HCT116 (cell line): ENCODE results near the gene LRRTM3.

Experiments
- ATF3 ChIP-seq: IDR thresholded peaks from 2 replicates; pipeline ENCODE4 v1.6.1; 2012
- CBX3 ChIP-seq: IDR thresholded peaks from 2 replicates; pipeline ENCODE4 v1.6.1; 2012; ENCODE audit warnings: low read depth
- CTCF ChIP-seq, 3 experiments: fragments of 200-600 bp in 1 of 3; sonication (generic) in 1 of 3; IDR thresholded peaks in 2 of 3; conservative IDR thresholded peaks in 1 of 3; 2 replicates each; pipeline ENCODE4 v1.5.1; 2012 to 2017; ENCODE audit warnings: low read depth in 2 of 3, low read length in 2 of 3, antibody characterized with exemption in 1 of 3, borderline replicate concordance in 1 of 3, control low read depth in 1 of 3, mild to moderate bottlenecking in 1 of 3, mixed read lengths in 1 of 3, mixed run types in 1 of 3, moderate library complexity in 1 of 3; ENCODE audit not compliant: insufficient read depth in 1 of 3
- EGR1 ChIP-seq: IDR thresholded peaks from 2 replicates; pipeline ENCODE4 v1.6.1; 2012; ENCODE audit warnings: low read depth
- ELF1 ChIP-seq: IDR thresholded peaks from 2 replicates; pipeline ENCODE4 v1.6.1; 2012; ENCODE audit warnings: low read depth, borderline replicate concordance
- EZH2 ChIP-seq: fragments of 200-600 bp; sonication (generic); IDR thresholded peaks from 2 replicates; pipeline ENCODE4 v1.6.1; 2017; ENCODE audit warnings: antibody characterized with exemption, mixed run types
- EZH2phosphoT487 ChIP-seq: fragments of 200-600 bp; IDR thresholded peaks from 2 replicates; pipeline ENCODE4 v1.6.1; 2018; ENCODE audit warnings: antibody characterized with exemption, borderline replicate concordance
- POLR2A ChIP-seq: IDR thresholded peaks from 2 replicates; pipeline ENCODE4 v1.7.0; 2011; ENCODE audit warnings: borderline replicate concordance; ENCODE audit not compliant: insufficient read depth, insufficient read length; ENCODE audit errors: extremely low read depth
- POLR2AphosphoS5 ChIP-seq: IDR thresholded peaks from 2 replicates; pipeline ENCODE4 v1.6.1; 2011; ENCODE audit warnings: mild to moderate bottlenecking, low read depth, low read length, moderate library complexity
- RAD21 ChIP-seq: IDR thresholded peaks from 2 replicates; pipeline ENCODE4 v1.6.1; 2012; ENCODE audit warnings: low read depth, mild to moderate bottlenecking
- REST ChIP-seq: IDR thresholded peaks from 2 replicates; pipeline ENCODE4 v1.6.1; 2012; ENCODE audit warnings: low read depth
- SIN3A ChIP-seq: IDR thresholded peaks from 2 replicates; pipeline ENCODE4 v1.6.1; 2012; ENCODE audit warnings: low read depth
- ZBTB33 ChIP-seq: IDR thresholded peaks from 2 replicates; pipeline ENCODE4 v1.6.1; 2011; ENCODE audit warnings: mild to moderate bottlenecking, low read length, moderate library complexity; ENCODE audit not compliant: insufficient replicate concordance; ENCODE audit errors: extremely low read depth

GRCh38 chr10:67144530-67144929, 218.7 kb downstream of the LRRTM3 start:
- TF ChIP-seq EZH2phosphoT487, result no peak
- no peak for TF ChIP-seq CTCF (IDR thresholded peaks at IDR 0.05 in 2 of 3, conservative IDR thresholded peaks at IDR 0.05 in 1 of 3; ENCODE audit: borderline replicate concordance in 1 of 3, insufficient read depth in 1 of 3, low read depth in 2 of 3, low read length in 2 of 3)
- TF ChIP-seq EGR1, result no peak
- TF ChIP-seq ZBTB33, result no peak
- no peak for TF ChIP-seq ELF1
- no peak for TF ChIP-seq REST
- no peak for TF ChIP-seq POLR2AphosphoS5
- TF ChIP-seq RAD21, result no peak
- TF ChIP-seq POLR2A, result no peak
- TF ChIP-seq CBX3, result no peak
- TF ChIP-seq SIN3A, result no peak
- TF ChIP-seq ATF3, result no peak
- TF ChIP-seq EZH2, result no peak
